HepG2 (cell line): ENCODE measurements around the gene CCDC85C. TPM values are rescaled to one million over a fixed set of nuclear protein-coding genes. Genes with fewer than 3 reads are reported as not detected.

Experiments used
- FOXO1 ChIP-seq: sonication (generic); formaldehyde crosslinking; IDR thresholded peaks from 2 replicates; pipeline ENCODE4 v1.4.0; 2020; ENCODE audit warnings: missing genetic modification reagents
- GPN1 ChIP-seq: sonication (generic); formaldehyde crosslinking; IDR thresholded peaks from 2 replicates; pipeline ENCODE4 v1.5.1; 2020; ENCODE audit warnings: missing genetic modification reagents, borderline replicate concordance
- MED8 ChIP-seq: sonication (generic); formaldehyde crosslinking; IDR thresholded peaks from 2 replicates; pipeline ENCODE4 v1.8.1; 2023; ENCODE audit warnings: mild to moderate bottlenecking, missing genetic modification reagents; ENCODE audit not compliant: insufficient replicate concordance
- MXI1 ChIP-seq: IDR thresholded peaks from 3 replicates; pipeline ENCODE4 v1.6.1; 2012; ENCODE audit warnings: low read depth, low read length, inconsistent platforms, borderline replicate concordance
- ONECUT2 ChIP-seq: sonication (generic); formaldehyde crosslinking; IDR thresholded peaks from 2 replicates; pipeline ENCODE4 v1.4.0; 2020; ENCODE audit warnings: missing genetic modification reagents
- PHF21A ChIP-seq: sonication (generic); formaldehyde crosslinking; IDR thresholded peaks from 2 replicates; pipeline ENCODE4 v1.5.0; 2020; ENCODE audit warnings: mild to moderate bottlenecking, missing genetic modification reagents
- POGZ ChIP-seq: sonication (generic); formaldehyde crosslinking; IDR thresholded peaks from 2 replicates; pipeline ENCODE4 v1.4.0; 2020; ENCODE audit warnings: mild to moderate bottlenecking, missing genetic modification reagents
- RFX1 ChIP-seq: fragments of 450-650 bp; IDR thresholded peaks from 2 replicates; pipeline ENCODE4 v1.6.1; 2017
- RFXAP ChIP-seq: sonication (generic); formaldehyde crosslinking; IDR thresholded peaks from 2 replicates; pipeline ENCODE4 v1.4.0; 2020; ENCODE audit warnings: missing genetic modification reagents, borderline replicate concordance
- RORA ChIP-seq: sonication (generic); formaldehyde crosslinking; IDR thresholded peaks from 2 replicates; pipeline ENCODE4 v1.5.0; 2020; ENCODE audit warnings: mild to moderate bottlenecking, missing genetic modification reagents, moderate library complexity
- TGIF2 ChIP-seq: IDR thresholded peaks from 2 replicates; pipeline ENCODE4 v1.6.1; 2016; ENCODE audit warnings: control low read depth, missing compliant biosample characterization
- TP53 ChIP-seq: sonication (generic); formaldehyde crosslinking; conservative IDR thresholded peaks from 2 replicates; pipeline ENCODE4 v1.4.0; 2020; ENCODE audit warnings: missing genetic modification reagents
- ZNF263 ChIP-seq: sonication (generic); formaldehyde crosslinking; IDR thresholded peaks from 2 replicates; pipeline ENCODE4 v1.4.0; 2020; ENCODE audit warnings: missing genetic modification reagents
- ZNF776 ChIP-seq: sonication (generic); formaldehyde crosslinking; IDR thresholded peaks from 2 replicates; pipeline ENCODE4 v1.4.0; 2020; ENCODE audit warnings: mild to moderate bottlenecking, missing genetic modification reagents
- polyA plus RNA-seq, 8 experiments: library from polyadenylated mRNA; depleted of rRNA in 3 of 8; stranded (reverse) in 7 of 8; unstranded in 1 of 8; fragments of >200 nt; fragmentation: Illumina TruSeq in 4 of 8; extraction: Trizol in 4 of 8; gene quantifications; 2 replicates each; pipeline versions ENCODE4 v1.2.1 to v1.2.3, GENCODE V29; 2011 to 2016; ENCODE audit warnings: low read depth in 4 of 8, missing spikeins in 1 of 8, mixed read lengths in 1 of 8; ENCODE audit not compliant: insufficient read depth in 1 of 8
- total RNA-seq, 5 experiments: library from RNA; depleted of rRNA; stranded (reverse); fragments of >200 nt; fragmentation: Illumina TruSeq; extraction: Trizol; gene quantifications; 2 replicates each; pipeline ENCODE4 v1.2.3, GENCODE V29; 2016; ENCODE audit warnings: low read depth in 1 of 5
- TF ChIP-seq, protein P1 (sequence below): sonication (generic); formaldehyde crosslinking; IDR thresholded peaks from 2 replicates; pipeline ENCODE4; 2020; ENCODE audit warnings: missing genetic modification reagents, mild to moderate bottlenecking, borderline replicate concordance
- TF ChIP-seq, protein P2 (sequence below): sonication (generic); formaldehyde crosslinking; IDR thresholded peaks from 2 replicates; pipeline ENCODE4 v1.5.0; 2020; ENCODE audit warnings: mild to moderate bottlenecking, low read depth, missing genetic modification reagents, borderline replicate concordance
- TF ChIP-seq, protein P3 (sequence below): sonication (generic); formaldehyde crosslinking; IDR thresholded peaks from 2 replicates; pipeline ENCODE4 v1.4.0; 2020; ENCODE audit warnings: low read depth, mild to moderate bottlenecking, missing genetic modification reagents
- TF ChIP-seq, protein P4 (sequence below): sonication (generic); formaldehyde crosslinking; IDR thresholded peaks from 2 replicates; pipeline ENCODE4 v1.9.0; 2021; ENCODE audit warnings: missing genetic modification reagents, mild to moderate bottlenecking, borderline replicate concordance
- TF ChIP-seq, protein P5 (sequence below): sonication (generic); formaldehyde crosslinking; IDR thresholded peaks from 2 replicates; pipeline ENCODE4 v1.8.1; 2023; ENCODE audit warnings: mild to moderate bottlenecking, missing genetic modification reagents, borderline replicate concordance
- TF ChIP-seq, protein P6 (sequence below): sonication (generic); formaldehyde crosslinking; IDR thresholded peaks from 2 replicates; pipeline ENCODE4 v1.8.0; 2022; ENCODE audit warnings: mild to moderate bottlenecking, missing genetic modification reagents, moderate library complexity

The CCDC85C gene
- total and polyA plus RNA-seq, 2 of the 13 experiments (the other 11 are each of a cell fraction or from before 2014, with no cell fraction given), result 18.8 to 43.8 TPM

DNA sequence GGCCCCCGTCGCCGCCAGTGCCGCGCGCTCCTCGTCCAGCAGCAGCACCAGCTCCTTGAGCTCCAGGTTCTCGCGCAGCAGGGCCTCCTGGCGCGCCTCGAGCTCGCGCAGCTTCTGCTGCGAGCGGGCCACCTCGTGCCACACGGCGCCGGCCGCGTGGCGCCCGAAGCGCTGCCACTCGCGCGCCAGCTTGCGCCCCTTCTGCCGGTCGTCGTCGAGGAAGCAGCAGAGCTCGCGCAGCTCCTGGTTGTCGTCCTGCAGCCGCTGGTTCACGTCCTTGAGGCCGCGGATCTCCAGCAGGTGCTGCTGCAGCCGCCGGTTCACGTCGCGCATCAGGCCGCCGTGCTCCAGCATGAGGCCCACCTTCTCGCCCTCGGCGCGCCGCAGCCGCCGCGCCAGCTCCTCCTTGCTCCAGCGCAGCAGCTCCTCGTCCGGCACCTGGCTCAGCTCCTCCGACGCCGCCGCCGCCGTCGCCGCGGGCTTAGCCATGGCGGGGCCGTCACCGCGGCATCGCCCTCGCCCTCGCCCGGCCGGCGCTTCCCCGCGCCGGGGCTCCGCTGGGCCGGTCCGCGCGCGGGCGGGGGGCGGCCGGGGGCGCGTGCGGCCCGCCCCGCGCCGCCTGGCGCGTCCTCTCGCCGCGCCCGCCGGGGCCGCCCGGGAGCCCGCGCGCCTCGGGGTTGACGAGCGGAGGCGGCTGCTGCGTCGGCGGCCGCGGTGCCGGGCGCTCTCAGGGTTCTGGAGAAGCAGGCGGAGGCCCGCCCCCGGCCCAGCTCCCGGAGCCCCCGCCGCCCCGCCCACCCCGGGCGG is at the start of gene CCDC85C (continued):
- TF ChIP-seq, protein P1, sequence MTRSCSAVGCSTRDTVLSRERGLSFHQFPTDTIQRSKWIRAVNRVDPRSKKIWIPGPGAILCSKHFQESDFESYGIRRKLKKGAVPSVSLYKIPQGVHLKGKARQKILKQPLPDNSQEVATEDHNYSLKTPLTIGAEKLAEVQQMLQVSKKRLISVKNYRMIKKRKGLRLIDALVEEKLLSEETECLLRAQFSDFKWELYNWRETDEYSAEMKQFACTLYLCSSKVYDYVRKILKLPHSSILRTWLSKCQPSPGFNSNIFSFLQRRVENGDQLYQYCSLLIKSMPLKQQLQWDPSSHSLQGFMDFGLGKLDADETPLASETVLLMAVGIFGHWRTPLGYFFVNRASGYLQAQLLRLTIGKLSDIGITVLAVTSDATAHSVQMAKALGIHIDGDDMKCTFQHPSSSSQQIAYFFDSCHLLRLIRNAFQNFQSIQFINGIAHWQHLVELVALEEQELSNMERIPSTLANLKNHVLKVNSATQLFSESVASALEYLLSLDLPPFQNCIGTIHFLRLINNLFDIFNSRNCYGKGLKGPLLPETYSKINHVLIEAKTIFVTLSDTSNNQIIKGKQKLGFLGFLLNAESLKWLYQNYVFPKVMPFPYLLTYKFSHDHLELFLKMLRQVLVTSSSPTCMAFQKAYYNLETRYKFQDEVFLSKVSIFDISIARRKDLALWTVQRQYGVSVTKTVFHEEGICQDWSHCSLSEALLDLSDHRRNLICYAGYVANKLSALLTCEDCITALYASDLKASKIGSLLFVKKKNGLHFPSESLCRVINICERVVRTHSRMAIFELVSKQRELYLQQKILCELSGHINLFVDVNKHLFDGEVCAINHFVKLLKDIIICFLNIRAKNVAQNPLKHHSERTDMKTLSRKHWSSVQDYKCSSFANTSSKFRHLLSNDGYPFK (CRISPR knock-in tag), result no peak
- no peak for TF ChIP-seq RFX1
- 0 out of 2 replicates have a peak, but pooled peaks have one; percentile 77 for TF ChIP-seq GPN1
- 0 out of 2 replicates have a peak, but pooled peaks have one; percentile 49 for TF ChIP-seq ONECUT2 (CRISPR knock-in tag)
- TF ChIP-seq MED8 (CRISPR knock-in tag), result peak; percentile 61
- TF ChIP-seq, protein P2, sequence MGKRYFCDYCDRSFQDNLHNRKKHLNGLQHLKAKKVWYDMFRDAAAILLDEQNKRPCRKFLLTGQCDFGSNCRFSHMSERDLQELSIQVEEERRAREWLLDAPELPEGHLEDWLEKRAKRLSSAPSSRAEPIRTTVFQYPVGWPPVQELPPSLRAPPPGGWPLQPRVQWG (CRISPR knock-in tag), result peak; percentile 81; the same call in 1 of the 2 replicates
- no peak for TF ChIP-seq RORA
- TF ChIP-seq, protein P3, sequence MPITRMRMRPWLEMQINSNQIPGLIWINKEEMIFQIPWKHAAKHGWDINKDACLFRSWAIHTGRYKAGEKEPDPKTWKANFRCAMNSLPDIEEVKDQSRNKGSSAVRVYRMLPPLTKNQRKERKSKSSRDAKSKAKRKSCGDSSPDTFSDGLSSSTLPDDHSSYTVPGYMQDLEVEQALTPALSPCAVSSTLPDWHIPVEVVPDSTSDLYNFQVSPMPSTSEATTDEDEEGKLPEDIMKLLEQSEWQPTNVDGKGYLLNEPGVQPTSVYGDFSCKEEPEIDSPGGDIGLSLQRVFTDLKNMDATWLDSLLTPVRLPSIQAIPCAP, result peak; percentile 95; the same call in 1 of the 2 replicates
- peak; percentile 43; the same call in 1 of the 2 replicates for TF ChIP-seq TGIF2 (CRISPR knock-in tag)
- peak; percentile 91; the same call in 1 of the 2 replicates for TF ChIP-seq RFXAP (CRISPR knock-in tag)
- peak; percentile 96; the same call in 1 of the 2 replicates for TF ChIP-seq ZNF776 (CRISPR knock-in tag)
- TF ChIP-seq, protein P4, sequence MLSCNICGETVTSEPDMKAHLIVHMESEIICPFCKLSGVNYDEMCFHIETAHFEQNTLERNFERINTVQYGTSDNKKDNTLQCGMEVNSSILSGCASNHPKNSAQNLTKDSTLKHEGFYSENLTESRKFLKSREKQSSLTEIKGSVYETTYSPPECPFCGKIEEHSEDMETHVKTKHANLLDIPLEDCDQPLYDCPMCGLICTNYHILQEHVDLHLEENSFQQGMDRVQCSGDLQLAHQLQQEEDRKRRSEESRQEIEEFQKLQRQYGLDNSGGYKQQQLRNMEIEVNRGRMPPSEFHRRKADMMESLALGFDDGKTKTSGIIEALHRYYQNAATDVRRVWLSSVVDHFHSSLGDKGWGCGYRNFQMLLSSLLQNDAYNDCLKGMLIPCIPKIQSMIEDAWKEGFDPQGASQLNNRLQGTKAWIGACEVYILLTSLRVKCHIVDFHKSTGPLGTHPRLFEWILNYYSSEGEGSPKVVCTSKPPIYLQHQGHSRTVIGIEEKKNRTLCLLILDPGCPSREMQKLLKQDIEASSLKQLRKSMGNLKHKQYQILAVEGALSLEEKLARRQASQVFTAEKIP, result no peak
- no peak for TF ChIP-seq TP53 (CRISPR knock-in tag)
- no peak for TF ChIP-seq MXI1
- TF ChIP-seq, protein P5, sequence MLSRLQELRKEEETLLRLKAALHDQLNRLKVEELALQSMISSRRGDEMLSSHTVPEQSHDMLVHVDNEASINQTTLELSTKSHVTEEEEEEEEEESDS, result 0 out of 2 replicates have a peak, but pooled peaks have one; percentile 63
- TF ChIP-seq PHF21A (CRISPR knock-in tag), result no peak
- TF ChIP-seq, protein P6, sequence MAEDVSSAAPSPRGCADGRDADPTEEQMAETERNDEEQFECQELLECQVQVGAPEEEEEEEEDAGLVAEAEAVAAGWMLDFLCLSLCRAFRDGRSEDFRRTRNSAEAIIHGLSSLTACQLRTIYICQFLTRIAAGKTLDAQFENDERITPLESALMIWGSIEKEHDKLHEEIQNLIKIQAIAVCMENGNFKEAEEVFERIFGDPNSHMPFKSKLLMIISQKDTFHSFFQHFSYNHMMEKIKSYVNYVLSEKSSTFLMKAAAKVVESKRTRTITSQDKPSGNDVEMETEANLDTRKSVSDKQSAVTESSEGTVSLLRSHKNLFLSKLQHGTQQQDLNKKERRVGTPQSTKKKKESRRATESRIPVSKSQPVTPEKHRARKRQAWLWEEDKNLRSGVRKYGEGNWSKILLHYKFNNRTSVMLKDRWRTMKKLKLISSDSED (CRISPR knock-in tag), result peak; percentile 98
- TF ChIP-seq FOXO1 (CRISPR knock-in tag), result peak; percentile 75; the same call in 1 of the 2 replicates
- no peak for TF ChIP-seq POGZ (CRISPR knock-in tag)
- TF ChIP-seq ZNF263 (CRISPR knock-in tag), result peak; percentile 88
